NCI-H146 (cell line): ENCODE data around the gene COA7.

Experiments used
- DNase-seq: peaks from one replicate; lab custom pipeline; 2025; lab: John Stamatoyannopoulos, UW

Gene COA7

GRCh38 chr1:52669696-52670095 is 28.5 kb downstream of the COA7 start:
- no peak for DNase-seq

DNA sequence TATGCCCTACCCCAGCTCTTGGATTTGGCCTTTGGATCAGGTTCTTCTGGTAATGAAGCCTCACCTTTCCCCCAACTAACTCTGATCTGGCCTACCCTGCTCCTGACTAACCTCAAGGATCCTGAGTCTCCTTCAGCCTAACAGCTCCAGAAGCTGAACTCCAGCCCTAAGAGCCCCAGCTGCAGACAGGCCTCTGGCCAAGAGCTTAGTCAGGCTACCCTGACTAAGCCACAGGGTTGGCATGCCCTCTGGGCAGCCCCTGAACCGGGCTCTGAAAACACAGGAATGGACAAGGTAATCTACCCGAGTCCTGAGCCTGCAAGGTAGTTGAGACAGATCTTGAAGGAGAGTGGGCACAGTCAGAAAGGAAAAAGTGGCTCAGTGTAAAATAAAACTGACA is 29.4 kb downstream of the COA7 start:
- no peak for DNase-seq

DNA sequence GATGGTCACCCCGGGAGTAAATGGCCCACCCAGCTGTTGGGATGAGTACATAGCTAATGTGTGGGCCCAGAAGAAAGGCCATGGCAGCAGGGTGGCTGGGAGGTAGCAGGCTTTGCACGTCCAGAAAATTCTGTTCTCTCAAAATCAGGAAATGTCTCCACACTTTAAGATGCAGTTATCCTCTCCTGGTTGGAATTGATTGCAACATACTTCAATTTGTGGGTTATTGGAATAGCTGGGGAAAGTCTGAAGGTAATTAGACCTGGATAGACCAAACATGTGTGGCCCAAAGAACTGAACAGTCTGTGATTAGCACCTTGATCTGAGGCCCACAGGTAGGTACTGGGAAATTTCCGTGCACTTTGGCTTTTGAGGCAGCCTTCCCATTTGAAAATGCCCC is 30.2 kb downstream of the COA7 start:
- DNase-seq = no peak

DNA sequence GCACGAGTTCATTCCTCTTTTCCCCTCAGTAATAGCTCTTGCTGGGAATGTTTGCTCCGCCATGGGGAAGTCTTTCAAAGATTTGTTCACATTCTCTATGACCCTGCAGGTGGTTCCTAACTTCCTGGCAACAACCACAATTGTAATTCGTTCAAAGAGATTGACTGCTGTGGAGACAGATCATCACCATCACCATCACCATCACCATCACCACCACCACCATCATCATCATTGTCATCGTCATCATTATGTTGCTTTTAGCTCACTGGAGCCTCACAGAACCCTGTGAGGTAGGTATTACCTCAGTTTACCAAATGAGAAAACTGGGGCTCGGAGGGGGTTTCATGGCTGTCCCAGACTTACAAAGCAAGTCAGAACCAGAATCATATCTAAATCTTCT is 30.9 kb downstream of the COA7 start:
- DNase-seq = peak; percentile 6

GRCh38 chr1:52665006-52665941 is 32.9 kb downstream of the COA7 start:
- DNase-seq = no peak

DNA sequence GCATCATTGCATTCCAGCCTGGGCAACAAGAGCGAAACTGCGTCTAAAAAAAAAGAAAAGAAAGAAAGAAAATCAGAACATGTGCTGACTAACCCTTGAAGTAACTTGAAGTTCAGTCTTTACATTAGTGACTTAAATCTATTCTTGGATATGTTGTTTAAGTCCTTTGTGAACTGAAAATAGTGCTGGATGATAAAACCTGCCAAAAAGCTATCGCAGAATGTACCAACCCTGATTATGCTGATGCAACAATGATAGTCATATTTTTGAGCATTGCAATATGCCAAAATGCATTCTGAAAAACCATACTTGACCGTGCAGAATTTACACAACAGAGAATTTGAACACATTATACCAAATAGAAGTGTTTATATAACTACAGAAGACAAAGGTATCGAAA is 34.4 kb downstream of the COA7 start:
- no peak for DNase-seq

GRCh38 chr1:52662645-52663313 is 35.4 kb downstream of the COA7 start:
- peak; percentile 94 for DNase-seq

GRCh38 chr1:52660807-52661206 is 37.3 kb downstream of the COA7 start:
- DNase-seq = no peak

- DNase-seq = peak; percentile 7
Observed at GRCh38 chr1:52659851-52660596, 38.1 kb downstream of the COA7 start.

DNA sequence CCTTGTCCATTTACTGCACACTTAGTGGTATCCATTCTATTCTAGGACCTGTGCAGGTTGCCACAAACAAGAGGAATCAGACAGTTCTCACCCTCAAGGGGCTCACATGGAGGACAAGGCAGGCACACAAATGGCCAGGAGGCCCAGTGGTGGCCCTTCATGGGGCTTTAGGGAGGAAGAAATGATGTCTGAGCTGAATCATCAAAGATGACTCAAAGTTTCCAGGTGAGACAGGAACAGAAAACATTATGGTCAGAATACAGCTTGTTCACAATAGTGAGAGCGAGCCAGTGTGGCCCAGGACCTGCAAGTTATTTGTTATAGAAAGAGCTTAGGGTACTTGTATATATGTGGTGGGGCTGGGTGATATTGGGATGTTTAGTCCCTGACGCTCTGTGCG is 38.8 kb downstream of the COA7 start:
- DNase-seq = no peak

- DNase-seq = no peak
Observed at GRCh38 chr1:52658795-52659194, 39.4 kb downstream of the COA7 start.

GRCh38 chr1:52657702-52658101 is 40.4 kb downstream of the COA7 start:
- DNase-seq = no peak

- DNase-seq = no peak
Observed at GRCh38 chr1:52654063-52654462, 44.1 kb downstream of the COA7 start.

DNA sequence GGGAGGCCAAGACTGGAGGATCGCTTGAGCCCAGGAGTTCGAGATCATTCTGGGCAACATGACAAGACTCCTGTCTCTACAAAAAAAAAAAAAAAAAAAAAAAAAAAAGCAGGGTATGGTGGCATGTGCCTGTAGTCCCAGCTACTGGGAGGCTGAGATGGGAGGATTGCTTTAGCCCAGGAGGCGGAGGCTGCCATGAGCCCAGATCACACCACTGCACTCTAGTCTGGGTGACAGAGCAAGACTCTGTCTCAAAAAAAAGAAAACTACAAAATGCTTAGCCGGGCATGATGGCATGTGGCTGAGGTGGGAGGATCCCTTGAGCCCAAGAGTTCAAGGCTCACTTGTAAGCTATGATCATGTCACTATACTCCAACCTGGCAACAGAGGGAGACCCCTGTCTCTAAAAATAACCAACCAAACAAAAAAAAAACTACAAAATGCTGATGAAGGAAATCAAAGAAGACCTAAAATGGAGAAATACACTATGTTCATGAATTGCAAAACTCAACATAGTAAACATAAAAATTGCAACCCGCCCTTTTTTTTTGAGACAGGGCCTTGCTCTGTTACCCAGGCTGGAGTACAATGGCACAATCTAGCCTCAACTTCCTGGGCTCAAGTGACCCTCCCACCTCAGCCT is 44.8 kb downstream of the COA7 start:
- no peak for DNase-seq

- no peak for DNase-seq
Observed at GRCh38 chr1:52651904-52652303, 46.2 kb downstream of the COA7 start.

- no peak for DNase-seq
Observed at GRCh38 chr1:52645261-52645660, 52.9 kb downstream of the COA7 start.

GRCh38 chr1:52641307-52641706 is 56.8 kb downstream of the COA7 start:
- no peak for DNase-seq

DNA sequence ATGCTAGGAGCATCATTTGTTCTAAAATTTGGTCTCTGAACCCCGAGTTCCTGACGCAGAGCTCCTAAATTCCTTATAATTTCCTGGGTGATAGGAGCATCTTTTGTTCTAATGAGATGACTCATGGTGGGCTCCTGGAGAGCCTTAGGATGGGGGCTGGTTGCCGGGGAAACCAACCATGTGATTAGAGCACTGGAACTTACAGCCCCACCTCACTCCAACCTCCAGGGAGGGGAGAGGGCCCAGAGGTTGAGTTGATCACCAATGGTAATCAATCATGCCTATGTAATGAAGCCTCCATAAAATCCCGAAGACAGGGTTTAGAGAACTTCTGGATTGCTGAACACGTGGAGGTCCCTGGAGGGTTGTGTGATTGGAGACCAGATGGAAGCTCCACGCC is 57.5 kb downstream of the COA7 start:
- DNase-seq = no peak

DNA sequence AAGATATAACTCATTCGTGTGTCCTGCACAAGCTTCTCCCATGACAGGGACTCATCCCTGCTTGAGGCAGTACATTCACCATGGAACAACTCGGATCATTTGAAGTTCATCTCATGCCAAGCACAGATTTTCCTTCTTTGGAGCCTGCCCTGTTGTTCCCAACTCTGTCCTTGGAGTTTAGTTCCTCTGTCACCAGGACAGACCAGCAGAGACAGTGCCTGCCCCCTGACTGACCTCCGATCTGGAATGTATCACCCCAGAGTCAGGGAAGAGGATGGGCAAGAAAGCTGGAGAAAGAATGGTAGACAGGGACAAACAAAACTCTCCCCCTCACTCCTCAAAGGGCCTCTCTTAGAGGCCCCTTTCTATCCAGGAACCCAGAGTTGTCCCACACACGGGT is 60.2 kb downstream of the COA7 start:
- DNase-seq = no peak

DNA sequence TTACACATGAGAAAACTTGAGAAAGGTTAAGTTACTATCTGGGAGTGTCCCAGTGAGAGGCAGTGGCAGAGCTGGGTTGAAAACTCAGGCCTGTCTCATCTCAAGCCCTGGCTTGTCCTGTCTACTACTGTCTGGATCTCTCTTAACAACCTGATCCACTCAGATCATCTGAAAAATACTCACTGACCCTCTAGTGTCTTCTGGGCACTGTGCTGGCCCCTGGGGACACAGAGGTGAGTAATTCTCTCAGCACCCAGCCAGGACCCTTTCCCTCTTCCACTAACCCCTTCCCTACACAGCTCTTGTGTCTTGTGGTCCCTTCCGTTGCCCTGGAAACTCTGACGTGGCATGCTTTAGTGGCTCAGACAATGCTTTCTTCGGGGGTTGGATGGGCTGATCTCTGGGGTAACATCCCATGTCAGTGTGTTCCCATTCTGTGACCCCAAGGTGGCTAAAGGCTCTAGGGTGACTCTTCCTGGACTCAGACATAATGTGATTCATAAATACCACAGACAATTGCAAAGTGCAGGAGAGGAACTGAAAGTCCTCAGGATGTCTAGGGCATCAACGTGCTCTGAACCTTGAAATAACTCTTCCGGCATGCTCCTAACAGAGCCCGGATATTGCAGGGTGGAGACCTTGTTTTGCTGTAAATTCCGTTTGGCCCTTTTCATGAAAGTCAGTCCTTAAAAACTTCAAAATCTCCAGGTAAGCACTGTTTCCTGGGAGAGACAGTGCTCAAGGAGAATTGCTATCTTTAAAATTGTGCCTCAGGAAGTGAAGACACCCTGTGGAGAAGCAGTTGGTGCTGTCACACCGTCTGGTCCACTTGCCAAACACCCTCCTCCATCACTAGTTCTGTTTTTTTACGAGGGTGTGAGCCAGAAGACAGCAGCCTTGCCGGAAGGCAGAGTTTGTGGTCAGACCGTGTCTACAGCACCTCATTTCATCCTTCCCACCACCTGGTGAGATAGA is 61.1 kb downstream of the COA7 start:
- no peak for DNase-seq
